HG02938 (cell line): Measurements from ENCODE around the gene TMEM184B.

Source experiments
- ATAC-seq: cut with Tn5 transposase; IDR thresholded peaks from one replicate; pipeline ENCODE4 v1.9.1; 2021; ENCODE audit warnings: mild to moderate bottlenecking, moderate library complexity; ENCODE audit not compliant: unreplicated experiment

TMEM184B gene

DNA sequence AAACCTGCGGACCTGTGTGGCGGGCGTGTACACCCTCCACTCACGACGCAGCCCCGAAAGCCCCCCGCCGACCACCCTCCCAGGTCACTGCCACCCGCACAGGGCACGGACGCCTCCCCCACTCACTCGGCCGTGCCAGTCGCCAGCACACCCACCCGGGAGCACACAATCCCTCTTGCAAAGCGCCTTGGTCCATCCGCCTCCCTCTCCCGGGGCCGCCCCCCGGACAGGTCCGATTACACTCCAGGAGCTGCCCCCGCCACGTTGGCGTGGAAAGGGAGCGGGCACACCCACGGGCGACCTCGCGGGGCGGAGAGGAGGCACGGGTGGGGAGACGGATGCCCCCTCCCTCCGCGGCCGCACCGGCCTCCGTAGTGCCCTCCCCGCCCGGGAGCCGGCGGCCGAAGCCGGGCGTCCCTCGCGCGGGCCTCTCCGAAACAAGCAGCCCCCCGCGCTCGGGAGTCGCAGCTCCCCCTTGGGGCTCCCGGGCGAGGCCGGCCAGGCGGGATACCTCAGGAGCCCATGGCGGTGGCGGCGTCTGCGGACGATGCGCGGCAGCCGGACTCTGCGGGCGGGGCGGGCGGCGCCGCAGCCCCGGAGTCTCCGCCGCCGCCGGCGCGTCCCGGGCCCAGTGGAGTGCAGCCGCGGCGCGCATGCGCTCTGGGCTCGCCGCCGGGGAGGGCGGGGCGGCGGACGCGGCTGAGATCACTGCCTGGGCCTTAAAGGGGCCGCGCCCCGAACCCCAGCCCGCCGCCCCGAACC lies at the start of gene TMEM184B:
Gene TMEM184B, minus strand, starts transcription at position 638 of the 762 bp plus-strand sequence. CDS start 25,049 bp downstream, outside the sequence.
- peak; percentile 55 for ATAC-seq

DNA sequence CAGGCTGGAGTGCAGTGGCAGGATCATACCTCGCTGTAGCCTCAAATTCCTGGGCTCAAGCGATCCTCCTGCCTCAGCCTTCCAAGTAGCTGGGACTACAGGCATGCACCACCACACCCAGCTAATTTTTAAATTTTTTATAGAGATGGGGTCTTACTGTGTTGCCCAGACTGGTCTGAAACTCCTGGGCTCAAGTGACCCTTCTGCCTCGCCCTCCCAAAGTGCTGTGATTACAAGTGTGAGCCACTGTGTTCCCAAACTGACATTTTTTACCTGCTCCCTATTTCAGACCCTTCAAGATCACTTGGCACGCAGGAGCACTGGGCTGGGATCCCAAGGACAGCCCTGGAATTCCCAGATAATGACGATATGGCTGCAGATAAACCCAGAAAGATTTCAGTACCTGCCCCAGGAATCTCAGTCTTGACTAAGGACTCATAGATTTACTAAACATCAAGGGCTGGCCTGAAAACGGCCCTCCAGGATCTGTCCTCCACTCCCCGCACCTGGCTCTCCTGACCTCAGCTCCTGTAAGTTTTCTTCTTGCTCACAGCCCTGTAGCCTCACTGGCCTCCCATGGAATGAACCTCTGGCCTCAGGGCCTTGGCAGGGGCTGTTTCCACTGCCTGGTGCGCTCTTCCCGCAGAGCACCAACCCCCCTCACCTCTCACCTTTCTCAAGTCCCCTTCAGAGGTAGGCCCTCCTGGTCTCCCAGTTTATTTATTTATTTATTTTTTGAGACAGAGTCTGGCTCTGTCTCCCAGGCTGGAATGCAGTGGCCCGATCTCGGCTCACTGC lies 48.0 kb upstream of the TMEM184B start:
- no peak for ATAC-seq

DNA sequence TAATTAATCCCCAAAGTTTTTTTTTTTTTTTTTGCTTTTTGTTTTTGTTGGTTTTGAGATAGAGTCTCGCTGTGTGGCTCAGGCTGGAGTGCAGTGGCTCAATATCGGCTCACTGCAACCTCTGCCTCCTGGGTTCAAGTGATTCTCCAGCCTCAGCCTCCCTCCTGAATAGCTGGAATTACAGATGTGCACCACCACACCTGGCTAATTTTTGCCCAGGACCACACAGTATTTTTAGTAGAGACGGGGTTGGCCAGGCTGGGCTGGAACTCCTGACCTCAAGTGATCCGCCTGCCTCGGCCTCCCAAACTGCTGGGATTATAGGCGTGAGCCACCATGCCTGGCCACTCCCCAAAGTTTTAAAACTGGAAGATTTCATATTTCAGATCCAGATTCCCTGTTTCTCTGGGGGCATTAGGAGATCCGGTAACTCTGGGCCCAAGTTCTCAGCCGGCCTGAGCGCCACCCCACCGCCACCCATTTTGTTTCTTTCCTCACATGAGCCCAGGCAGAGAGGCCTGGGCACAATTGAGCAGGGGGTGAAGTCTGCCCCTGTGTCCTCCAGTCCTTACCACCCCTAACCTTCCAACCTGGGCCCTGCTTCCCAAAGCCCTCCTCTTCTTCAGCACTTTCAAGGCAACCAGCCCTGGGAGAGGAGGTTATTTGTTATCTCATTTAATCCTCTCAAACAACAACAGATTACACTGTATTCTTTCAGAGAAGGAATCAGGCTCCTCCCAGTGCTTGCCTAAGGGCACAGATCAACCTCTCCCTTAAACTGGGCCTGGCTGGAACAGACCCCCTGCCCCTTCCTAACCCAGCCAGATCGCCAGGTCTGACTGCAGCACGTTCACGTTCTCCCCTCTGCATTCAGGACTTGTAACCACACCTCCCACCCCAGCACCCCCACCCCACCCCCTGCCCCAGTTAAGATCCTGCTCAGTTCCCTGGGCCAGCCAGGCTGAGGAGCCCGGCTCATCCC lies 46.3 kb upstream of the TMEM184B start:
- ATAC-seq: no peak

DNA sequence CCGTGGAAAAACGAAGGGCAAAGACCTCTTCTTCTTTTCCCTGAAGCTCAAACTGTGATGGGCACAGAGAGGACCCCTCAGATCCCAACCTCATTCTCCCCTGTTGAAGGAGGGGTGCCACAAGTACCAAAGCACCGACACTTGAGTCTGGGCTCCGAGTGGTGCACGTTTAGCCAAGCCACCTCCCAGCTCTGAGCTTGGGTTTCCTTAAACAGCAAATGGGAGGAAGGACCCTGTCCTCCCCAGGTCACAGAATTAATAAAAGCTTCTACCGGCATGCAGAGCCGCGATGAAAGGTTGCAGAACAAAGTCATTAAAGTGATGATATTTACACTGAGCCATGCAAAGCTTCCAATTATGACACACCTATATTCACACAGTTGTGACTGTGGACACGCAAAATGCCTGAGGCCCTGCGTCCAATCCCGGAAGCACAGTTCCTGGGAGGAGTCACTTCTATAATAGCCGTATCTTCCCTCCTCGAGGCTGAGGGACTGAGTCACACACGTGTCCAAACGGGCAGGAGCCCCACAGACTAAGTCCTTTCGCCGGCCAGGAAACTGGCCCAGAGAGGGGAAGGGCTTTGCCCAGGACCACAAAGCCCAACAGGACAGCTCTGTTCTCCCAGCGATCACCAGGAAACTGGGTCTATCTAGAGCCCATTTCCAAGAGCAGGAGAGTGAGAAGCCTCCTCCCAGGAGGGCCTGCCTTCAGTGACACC lies 45.3 kb upstream of the TMEM184B start:
- ATAC-seq: no peak

DNA sequence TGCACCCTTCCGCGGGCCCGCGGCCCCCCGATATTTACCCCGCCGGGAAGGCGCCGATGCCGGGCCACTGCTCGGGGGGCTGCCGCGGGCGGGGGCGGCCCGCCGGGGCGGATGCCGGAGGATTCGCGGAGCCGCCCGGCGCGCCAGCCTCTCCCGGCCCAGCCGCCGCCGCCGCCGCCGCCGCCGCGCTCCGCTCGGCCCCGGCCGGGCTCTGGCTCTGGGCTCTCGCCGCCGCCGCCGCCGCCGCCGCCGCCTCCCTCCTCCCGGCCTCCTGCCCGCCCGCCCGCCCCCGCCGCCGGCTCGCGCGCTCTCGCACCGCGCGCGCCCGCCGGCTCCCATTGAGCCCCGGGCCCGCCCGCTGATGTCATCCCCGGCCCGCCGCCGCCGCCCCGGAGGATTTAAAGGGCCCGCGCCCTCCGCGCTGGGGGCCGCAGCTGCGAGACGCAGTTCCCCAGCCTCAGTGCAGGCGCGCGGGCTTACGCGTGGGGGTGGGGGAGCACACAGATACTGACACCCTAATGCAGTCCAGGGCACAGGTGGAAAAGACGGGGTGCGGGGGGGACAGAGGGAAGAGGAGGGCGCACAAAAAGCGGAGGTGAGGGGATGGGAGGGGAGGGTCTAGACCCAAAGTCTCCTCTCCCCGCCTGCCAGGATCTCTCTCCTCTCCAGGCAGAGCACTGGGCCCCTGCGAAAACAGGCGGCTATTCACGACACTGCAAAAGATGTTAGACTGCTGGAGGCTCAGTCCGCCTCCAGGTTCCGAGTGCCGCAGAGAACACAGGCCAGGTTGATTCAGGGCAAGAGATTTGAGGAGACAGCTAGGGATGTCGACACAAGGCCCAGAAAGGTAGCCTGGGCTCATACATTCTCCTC lies 44.5 kb upstream of the TMEM184B start, which contains the start of gene CSNK1E:
Gene CSNK1E, minus strand, starts transcription at position 312 of the 873 bp plus-strand sequence. CDS start 3,276 bp downstream, outside the sequence.
- no peak for ATAC-seq

DNA sequence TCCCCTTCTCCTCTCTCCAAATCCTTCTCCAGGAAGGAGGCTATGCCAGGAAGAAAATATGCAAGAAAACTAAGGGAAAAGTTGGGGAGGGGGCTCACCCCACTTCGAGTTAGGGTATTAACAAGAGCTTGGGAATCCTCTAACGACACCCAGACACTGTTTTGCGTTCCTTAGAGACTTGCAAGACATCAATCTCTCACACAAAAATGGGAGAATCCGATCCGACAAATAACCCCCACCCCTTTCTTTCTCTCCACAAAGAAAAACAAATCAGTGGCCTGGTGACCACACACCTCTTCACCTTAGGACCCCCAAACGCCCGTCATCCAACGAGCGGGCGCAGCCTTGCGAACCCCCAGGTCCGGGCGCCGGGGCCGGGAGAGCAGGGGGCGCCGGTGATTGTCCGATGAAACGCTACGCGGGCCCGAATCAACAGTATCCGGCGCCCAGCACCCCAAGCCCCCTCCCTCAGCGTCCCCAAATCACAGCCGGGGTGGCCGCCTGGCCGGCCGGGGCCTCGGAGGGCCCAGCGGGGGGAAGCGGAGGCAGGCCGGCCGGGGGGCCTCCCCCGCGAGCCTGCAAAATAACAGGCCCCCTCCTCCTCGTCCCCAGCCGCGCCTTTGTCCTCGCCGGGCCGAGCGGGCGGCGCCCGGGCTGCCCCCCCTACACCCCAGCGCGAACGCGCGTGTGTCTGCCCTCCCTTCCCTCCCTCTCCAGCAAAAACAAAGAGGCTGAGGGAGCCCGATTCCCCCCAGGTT lies 43.7 kb upstream of the TMEM184B start:
- ATAC-seq: no peak

DNA sequence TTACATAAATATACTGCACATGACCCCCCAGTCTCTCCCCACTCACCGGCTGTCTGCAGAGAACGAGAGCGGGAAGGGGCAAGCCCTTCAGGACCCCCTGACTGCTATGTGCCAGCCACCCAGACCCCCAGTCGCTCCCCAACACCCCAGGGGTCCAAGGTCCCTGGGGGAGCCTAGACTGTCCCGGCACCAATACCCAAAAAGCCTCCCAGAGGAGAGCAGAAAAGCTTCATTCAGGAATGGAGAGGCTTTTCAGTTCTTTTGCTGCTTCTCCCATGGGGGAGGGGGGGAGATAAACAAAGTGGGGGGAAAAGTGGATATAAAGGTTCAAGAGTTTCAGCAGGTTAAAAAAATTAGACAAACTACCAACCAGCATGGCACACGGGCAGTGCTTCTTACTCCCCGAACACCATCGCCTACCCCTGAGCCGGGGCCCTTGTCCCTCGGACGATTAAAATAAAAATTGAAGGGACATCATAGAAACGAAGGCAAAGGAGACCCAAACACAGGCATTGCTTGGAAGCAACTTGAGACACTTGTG lies 43.1 kb upstream of the TMEM184B start:
- no peak for ATAC-seq

DNA sequence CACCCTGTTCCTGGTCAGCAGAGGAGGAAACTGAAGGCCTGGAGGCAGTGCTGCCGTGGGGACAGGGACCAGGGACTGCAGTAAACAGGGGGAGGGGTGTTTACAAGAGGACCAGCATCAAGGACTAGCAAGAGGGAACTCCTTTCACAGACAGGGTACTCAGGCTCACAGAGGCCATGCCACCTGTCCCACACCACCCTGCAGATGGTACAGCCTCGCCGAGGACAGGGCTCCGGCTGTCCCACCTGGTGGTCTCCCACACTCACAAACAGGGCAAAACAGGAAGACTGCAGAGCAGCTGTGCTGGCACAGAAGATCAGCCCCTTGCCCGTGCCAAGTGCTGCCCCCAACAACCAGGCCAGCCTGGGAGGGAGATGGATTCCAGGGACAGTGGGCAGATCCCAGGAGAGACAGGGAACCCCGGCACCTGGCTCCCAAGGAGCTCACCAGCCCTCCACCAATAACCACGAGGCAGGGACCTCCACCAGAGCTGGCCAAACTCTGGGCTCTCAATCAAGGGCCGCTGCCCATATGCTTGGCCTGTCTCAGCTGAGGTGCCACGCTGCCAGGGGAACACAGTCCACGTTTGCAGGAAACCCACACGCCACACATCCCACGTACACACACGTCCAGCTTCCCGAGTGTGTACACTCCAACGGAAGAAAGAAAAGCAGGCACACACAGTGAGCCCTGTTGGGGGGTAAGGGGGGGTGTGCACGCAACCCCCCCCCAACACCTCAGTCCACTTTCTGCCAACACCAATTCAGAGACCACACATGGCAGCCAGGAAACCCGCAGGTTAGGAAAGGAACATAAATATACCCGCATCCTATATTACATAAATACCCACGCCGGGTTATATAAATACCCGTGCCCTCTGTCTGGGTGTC lies 42.4 kb upstream of the TMEM184B start:
- no peak for ATAC-seq

DNA sequence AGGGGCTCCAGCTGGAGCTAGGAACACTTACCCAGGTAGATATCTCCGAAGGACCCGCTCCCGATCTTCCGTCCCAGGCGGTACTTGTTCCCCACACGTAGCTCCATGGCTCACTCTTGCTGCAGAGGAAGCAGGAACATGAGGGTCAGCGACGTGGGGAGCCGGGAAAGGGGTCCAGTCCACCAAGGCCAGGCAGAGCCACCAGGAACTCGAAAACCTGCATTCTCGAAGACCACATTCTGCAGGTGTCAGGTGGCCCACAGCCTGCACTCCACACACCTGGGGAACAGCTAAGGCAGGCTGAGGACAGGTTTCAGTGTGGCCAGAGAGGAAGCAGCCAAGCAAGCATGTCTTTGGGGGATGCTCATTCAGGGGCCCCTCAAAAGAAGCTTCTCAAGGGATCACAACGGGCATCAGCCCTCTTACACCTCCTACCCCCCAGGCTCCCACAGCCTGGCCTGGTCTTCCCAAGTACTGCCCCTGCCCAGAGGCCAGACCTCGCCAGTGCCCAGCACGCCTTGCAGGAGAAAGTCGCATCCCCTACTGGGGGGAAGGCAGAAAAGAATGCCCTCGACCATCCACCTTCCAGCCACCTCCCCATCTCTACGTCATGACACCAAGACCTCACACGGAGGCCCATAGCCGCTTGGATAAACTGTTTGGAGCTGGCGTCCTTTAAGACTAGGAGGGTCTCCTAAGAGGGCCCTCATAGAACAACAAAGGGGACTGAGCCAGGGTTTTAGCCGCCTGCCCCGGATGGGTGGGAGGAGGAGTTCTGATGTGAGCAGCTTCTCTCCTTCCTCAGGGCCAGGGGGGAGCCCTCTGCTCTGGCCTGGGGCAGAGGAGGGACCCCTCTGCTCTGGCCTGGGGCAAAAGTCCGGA lies 41.5 kb upstream of the TMEM184B start:
- no peak for ATAC-seq

DNA sequence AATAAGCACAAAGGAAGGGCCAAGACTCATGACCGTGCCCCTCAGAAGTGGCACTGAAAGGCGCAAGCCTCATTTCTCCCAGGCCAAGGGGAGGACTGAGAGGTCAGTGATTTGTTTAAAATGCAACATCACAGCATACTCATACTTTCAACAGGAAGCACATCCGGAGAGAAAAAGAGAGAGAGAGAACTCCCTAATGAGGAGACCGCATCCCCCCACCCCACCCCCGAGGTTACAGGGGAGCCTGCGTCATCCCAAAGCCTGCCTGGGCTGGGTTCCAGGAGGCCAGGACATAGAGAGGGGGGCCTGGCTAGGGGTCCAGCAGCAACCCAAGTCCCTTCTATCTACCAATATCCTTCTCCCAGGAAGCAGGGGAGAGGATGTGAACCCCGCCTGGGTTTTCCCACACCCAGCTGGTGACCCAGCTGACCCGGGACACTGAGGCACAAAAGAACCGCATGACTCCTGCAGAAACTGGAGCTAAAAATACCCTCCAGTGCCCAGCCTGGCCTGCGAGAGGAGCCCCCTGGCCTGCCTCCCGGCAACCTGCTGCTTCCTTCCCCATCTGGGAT lies 40.7 kb upstream of the TMEM184B start:
- no peak for ATAC-seq

DNA sequence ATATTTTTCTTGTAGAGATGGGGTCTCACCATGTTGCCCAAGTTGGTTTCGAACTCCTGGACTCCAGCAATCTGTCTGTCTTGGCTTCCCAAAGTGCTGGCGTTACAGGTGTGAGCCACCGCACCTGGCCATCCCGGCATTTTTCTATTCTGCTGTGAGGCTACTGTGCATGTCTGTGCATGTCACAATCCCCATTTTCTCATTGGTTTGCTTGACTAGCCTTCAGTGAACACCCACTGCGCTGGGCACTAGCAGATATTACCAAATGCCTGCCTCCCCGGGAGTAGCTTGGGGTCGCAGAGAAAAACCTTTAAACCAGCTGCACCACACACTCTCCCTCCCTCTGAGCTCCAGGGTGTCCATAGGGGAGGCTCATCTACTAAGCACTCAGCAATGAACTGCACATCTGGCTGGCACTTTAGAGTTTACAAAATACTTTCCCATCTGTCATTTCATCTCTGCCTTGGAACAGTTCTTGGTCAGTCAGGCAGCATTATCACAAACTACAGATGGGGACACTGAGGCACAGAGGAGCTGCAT lies 39.5 kb upstream of the TMEM184B start:
- ATAC-seq: no peak

DNA sequence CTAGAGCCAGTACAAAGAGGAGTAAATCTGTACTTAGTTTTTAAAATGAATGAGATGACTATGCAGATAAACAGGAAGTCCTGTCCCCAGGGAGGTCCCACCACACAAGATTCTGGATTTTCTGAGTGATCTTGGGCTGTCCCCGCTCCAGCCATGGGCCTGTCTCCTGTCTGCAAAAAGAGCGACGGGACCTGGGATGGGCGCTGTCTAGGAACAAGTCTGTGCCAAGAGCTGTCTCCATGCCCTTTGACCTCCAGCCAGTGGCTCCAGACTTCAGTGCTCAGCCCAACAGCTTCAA lies 38.5 kb upstream of the TMEM184B start:
- no peak for ATAC-seq

DNA sequence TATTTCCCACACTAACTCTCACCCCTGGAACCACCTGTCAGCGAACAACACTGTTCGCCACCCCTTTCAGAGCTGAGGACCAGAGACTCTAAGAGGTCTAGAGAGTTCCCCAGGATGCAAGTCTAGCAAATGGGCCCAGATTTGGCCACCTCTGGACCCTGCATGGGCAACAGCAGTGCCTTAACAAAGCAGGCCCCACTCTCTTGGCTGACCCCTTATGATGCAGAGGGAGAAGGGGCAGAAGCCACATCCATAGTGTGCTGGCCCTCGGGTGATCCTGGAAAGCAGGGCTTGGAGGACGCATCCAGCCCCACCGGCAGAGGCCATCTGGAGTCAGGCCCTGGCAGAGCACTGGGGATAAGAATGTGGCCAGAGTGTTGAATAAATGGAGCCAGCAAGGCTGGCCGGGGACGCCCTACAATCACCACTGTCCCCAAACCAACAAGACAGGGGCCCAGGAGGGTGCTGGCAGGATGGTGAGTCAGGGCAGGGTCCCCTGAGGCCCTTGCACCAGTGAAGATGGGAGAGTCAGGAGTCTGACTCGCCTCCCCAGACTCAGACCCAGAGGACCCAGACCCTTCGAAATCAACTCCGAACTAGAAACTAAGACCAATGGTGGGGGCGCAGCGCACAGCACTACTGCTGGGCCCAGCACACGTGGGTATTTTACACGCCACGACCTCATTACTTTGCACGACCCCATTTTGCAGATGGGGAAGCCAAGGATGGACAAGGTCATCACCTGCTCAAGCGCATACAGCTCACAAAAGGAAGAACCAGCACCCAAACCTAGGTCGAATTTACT lies 37.9 kb upstream of the TMEM184B start:
- no peak for ATAC-seq

DNA sequence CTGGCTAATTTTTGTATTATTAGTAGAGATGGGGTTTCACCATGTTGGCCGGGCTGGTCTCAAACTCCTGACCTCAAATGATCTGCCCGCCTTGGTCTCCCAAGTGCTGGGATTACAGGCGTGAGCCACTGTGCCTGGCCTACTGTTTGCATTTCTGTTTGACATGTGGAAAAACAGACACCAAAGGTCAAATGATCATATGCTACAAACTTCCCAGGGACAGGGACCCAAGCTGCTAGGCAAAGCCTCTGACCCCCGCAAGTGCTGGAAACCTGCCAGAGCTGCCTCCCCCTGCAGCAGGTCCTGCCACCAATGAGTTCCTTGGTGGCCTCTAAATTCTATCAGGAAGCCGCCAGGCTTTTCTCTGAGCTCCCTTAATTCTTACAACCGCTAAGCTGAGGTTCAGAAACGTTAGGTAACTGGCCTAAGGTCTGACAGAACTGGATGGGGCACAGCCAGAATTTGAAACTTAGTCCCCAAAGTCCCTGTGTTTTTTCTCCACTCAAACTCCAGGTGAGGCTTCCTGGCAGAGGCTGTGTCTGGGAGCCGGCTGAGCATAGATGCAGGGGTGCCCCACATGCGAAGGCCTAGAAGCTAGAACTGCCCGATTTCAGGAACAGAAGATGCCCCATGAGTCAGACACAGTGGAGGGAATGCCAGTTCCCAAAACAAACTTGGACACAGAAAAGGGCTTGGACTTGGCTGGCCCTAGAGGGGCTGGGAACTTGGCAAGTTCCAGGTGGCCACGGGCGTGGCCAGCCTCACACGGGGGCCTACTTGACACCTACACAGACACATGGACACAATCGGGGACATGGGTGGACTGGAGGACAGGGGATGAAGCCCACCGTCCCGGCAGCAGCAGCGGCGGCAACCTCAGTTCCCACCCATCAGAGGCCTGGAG lies 37.1 kb upstream of the TMEM184B start:
- ATAC-seq: no peak
